IMR-90 (cell line): ENCODE results near the gene C19orf53. TPM values are rescaled to one million over a fixed set of nuclear protein-coding genes. Genes with fewer than 3 reads are reported as not detected.

ENCODE experiments used
- ATAC-seq: fragments of 200-7000 bp; cut with Tn5 transposase; 2 replicates; pipeline ENCODE4 v1.9.1; 2020; ENCODE audit warnings: low read depth, mild to moderate bottlenecking, moderate library complexity
- BruUV-seq: library from RNA; stranded (reverse); fragments of 400-500 nt; replicated peaks from 2 replicates; lab custom pipeline; 2021; lab: Mats Ljungman, UMichigan
- CTCF ChIA-PET: fragments of 300-600 bp; formaldehyde crosslinking; extraction: SDS; loops from one replicate; lab custom pipeline; 2021; ENCODE audit warnings: antibody characterized with exemption; lab: Yijun Ruan, JAX
- POLR2A ChIA-PET: fragments of 300-600 bp; sonication (Branson Sonifier 250); formaldehyde crosslinking; loops from one replicate; lab custom pipeline; 2022; ENCODE audit warnings: antibody characterized with exemption; ENCODE audit not compliant: unreplicated experiment; lab: Charles Lee
- DNase-seq: peaks from one replicate; pipeline ENCODE4 v3.0.0; 2013
- H2AFZ ChIP-seq: replicated peaks from 2 replicates; pipeline ENCODE3; 2013; ENCODE audit warnings: low read length, mild to moderate bottlenecking; ENCODE audit not compliant: poor library complexity
- H2AK5ac ChIP-seq: 2 replicates; pipeline ENCODE4 v1.6.1; 2013; ENCODE audit warnings: low read depth, low read length, inconsistent platforms
- H2AK9ac ChIP-seq: replicated peaks from 2 replicates; pipeline ENCODE3; 2013; ENCODE audit warnings: mild to moderate bottlenecking, low read depth, low read length, moderate library complexity; ENCODE audit not compliant: poor library complexity
- H2BK120ac ChIP-seq: 2 replicates; pipeline ENCODE4 v1.6.1; 2013; ENCODE audit warnings: low read depth, low read length, inconsistent platforms
- H2BK15ac ChIP-seq: 3 replicates; pipeline ENCODE4 v1.6.1; 2013; ENCODE audit warnings: low read depth, low read length, inconsistent platforms
- H2BK20ac ChIP-seq: 2 replicates; pipeline ENCODE4 v1.6.1; 2013; ENCODE audit warnings: low read depth, mild to moderate bottlenecking, inconsistent platforms, low read length, moderate library complexity
- H2BK5ac ChIP-seq: 2 replicates; pipeline ENCODE4 v1.6.1; 2013; ENCODE audit warnings: mild to moderate bottlenecking, low read depth, low read length, inconsistent platforms; ENCODE audit not compliant: poor library complexity, severe bottlenecking
- H3K14ac ChIP-seq: replicated peaks from 2 replicates; pipeline ENCODE4 v1.6.1; 2013; ENCODE audit warnings: low read depth, low read length, inconsistent platforms
- H3K18ac ChIP-seq: 2 replicates; pipeline ENCODE4 v1.6.1; 2013; ENCODE audit warnings: low read depth, low read length, control low read depth
- H3K23ac ChIP-seq: 2 replicates; pipeline ENCODE4 v1.6.1; 2013; ENCODE audit warnings: low read depth, low read length, inconsistent platforms
- H3K27ac ChIP-seq: 2 replicates; pipeline ENCODE4 v1.5.1; 2013; ENCODE audit warnings: mild to moderate bottlenecking, control low read depth, low read length; ENCODE audit not compliant: insufficient read depth
- H3K27me3 ChIP-seq: 2 replicates; pipeline ENCODE4 v1.6.1; 2013; ENCODE audit warnings: low read length; ENCODE audit not compliant: control insufficient read depth, insufficient read depth
- H3K36me3 ChIP-seq: 2 replicates; pipeline ENCODE4 v1.6.1; 2013; ENCODE audit warnings: low read length, mixed read lengths; ENCODE audit not compliant: control insufficient read depth, insufficient read depth
- H3K4ac ChIP-seq: 2 replicates; pipeline ENCODE4 v1.6.1; 2013; ENCODE audit warnings: low read depth, low read length, inconsistent platforms
- H3K4me1 ChIP-seq: 2 replicates; pipeline ENCODE4 v1.6.1; 2013; ENCODE audit warnings: low read length, mixed read lengths; ENCODE audit not compliant: control insufficient read depth, insufficient read depth
- H3K4me2 ChIP-seq: 2 replicates; pipeline ENCODE4 v1.6.1; 2013; ENCODE audit warnings: low read depth, mild to moderate bottlenecking, control low read depth, low read length, moderate library complexity
- H3K4me3 ChIP-seq: 2 replicates; pipeline ENCODE4 v1.5.1; 2013; ENCODE audit warnings: low read depth, mild to moderate bottlenecking, control low read depth, low read length, moderate library complexity; ENCODE audit not compliant: insufficient read depth
- H3K56ac ChIP-seq: 2 replicates; pipeline ENCODE4 v1.6.1; 2013; ENCODE audit warnings: low read length, inconsistent platforms; ENCODE audit not compliant: insufficient read depth; ENCODE audit errors: extremely low read depth
- H3K79me1 ChIP-seq, 2 experiments: 2 replicates each; pipeline ENCODE4 v1.6.1; 2013; ENCODE audit warnings: low read length in 2 of 2, inconsistent platforms in 1 of 2, low read depth in 1 of 2
- H3K9ac ChIP-seq: 2 replicates; pipeline ENCODE4 v1.6.1; 2013; ENCODE audit warnings: low read depth, low read length, control low read depth
- H3K9me1 ChIP-seq: 2 replicates; pipeline ENCODE4 v1.6.1; 2013; ENCODE audit warnings: low read length, inconsistent platforms; ENCODE audit not compliant: insufficient read depth
- H3K9me3 ChIP-seq: 2 replicates; pipeline ENCODE4 v1.6.1; 2013; ENCODE audit warnings: low read length; ENCODE audit not compliant: control insufficient read depth, insufficient read depth
- H4K20me1 ChIP-seq: 2 replicates; pipeline ENCODE4 v1.6.1; 2013; ENCODE audit warnings: low read length, inconsistent platforms; ENCODE audit not compliant: insufficient read depth
- H4K5ac ChIP-seq: 2 replicates; pipeline ENCODE4 v1.6.1; 2013; ENCODE audit warnings: mild to moderate bottlenecking, low read depth, low read length, control low read depth
- H4K8ac ChIP-seq, 2 experiments: 2 replicates each; pipeline ENCODE4 v1.6.1; 2013; ENCODE audit warnings: low read depth in 2 of 2, low read length in 2 of 2, control low read depth in 1 of 2, inconsistent platforms in 1 of 2
- H4K91ac ChIP-seq: 2 replicates; pipeline ENCODE4 v1.6.1; 2013; ENCODE audit warnings: low read depth, low read length, inconsistent platforms; ENCODE audit not compliant: insufficient read depth
- MXI1 ChIP-seq: IDR thresholded peaks from 2 replicates; pipeline ENCODE4 v1.6.1; 2012; ENCODE audit warnings: low read depth, mild to moderate bottlenecking, low read length, moderate library complexity, borderline replicate concordance
- RFX5 ChIP-seq: IDR thresholded peaks from 2 replicates; pipeline ENCODE4 v1.8.0; 2012; ENCODE audit warnings: low read depth, mild to moderate bottlenecking, low read length, moderate library complexity
- WGBS, 2 experiments: methylation state at CpG; one replicate each; pipeline versions ENCODE4 v1.1.5 to v1.1.7; 2013; ENCODE audit warnings: missing lambda C conversion rate in 2 of 2; ENCODE audit not compliant: insufficient read length in 1 of 2; ENCODE audit errors: extremely low coverage in 2 of 2; 5-methylcytosine and 5-hydroxymethylcytosine counted together
- dilution Hi-C: fragments of 300-500 bp; cut with HindIII; formaldehyde crosslinking; loops from one replicate; pipeline ENCODE4 v1.14.3; 2018; ENCODE audit warnings: low sequenced_read_pairs; ENCODE audit not compliant: unreplicated experiment
- in situ Hi-C: fragments of 300-500 bp; cut with MboI; formaldehyde crosslinking; loops from 3 replicates; pipeline ENCODE4 v1.14.3; 2019; ENCODE audit warnings: low sequenced_read_pairs, inconsistent platforms, mixed read lengths
- intact Hi-C: fragments of 100-400 bp; cut with micrococcal nuclease; formaldehyde crosslinking; loops from 2 replicates; pipeline ENCODE4 v1.10.0; 2022
- polyA plus RNA-seq, 3 experiments: library from polyadenylated mRNA; depleted of rRNA; stranded (reverse); fragments of >200 nt; gene quantifications; 2 replicates each; pipeline ENCODE4 v1.2.3, GENCODE V29; 2012; ENCODE audit warnings: low replicate concordance in 1 of 3
- total RNA-seq: library from RNA; depleted of rRNA; stranded (reverse); fragments of >200 nt; gene quantifications from 2 replicates; pipeline ENCODE4 v1.2.3, GENCODE V29; 2012
- TF ChIP-seq, protein P1 (sequence below): conservative IDR thresholded peaks from 2 replicates; pipeline ENCODE4 v1.5.1; 2012; ENCODE audit warnings: mild to moderate bottlenecking, low read depth, low read length, improper control_type of control experiment

C19orf53 gene
- total and polyA plus RNA-seq, 2 of the 4 experiments (the other 2 are of a cell fraction), result 61.3 to 290 TPM

DNA sequence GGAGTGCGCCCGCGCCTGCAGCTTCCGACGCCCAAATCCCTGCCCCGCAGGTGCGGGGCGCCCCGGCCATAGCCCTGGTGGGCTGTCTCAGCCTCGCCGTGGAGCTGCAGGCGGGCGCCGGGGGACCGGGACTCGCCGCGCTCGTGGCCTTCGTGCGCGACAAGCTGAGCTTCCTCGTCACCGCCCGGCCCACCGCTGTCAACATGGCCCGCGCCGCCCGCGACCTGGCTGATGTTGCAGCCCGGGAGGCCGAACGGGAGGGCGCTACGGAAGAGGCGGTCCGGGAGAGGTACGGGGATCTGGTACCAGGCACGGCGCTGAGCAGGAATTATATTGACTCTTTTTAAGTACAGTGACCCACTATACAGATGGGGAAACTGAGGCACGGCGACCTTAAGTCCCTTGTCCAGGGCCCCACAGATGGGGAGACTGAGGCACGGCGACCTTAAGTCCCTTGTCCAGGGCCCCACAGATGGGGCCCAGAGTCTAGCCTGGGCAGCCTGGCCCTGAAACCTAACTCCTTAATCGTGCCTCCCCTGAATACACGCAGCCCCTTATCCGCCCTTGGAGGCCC lies 9.3 kb upstream of the C19orf53 start:
- Histone ChIP-seq H3K9me3 (no peaks in the 10 kb centered on the region), H4K20me1 (0 out of 2 replicates have a peak, but pooled peaks cover 8% of the 10 kb centered on the region), H2AK9ac (peak overlapping the region; percentile 10), H2BK20ac (no peak overlapping the region), H3K23ac (peak overlapping the region; percentile 72), H3K27me3 (no peaks in the 10 kb centered on the region), H3K4me3 (peak overlapping the region; percentile 99), H4K8ac (peak overlapping the region in 1 of 2 experiments; percentile 48; a peak in 2 of 4 replicates), H3K27ac (peak overlapping the region; percentile 72), H3K4me1 (peaks cover 7% of the 10 kb centered on the region), H3K9me1 (no peaks in the 10 kb centered on the region; the same call in 1 of the 2 replicates), H2BK15ac (no peak overlapping the region), H3K14ac (peak overlapping the region; percentile 66), H4K91ac (peak overlapping the region; percentile 43; the same call in 1 of the 2 replicates), H2BK5ac (peak overlapping the region; percentile 17), H2AK5ac (peak overlapping the region; percentile 59), H3K36me3 (peaks cover 49% of the 10 kb centered on the region), H3K56ac (peak overlapping the region; percentile 26; the same call in 1 of the 2 replicates), H4K5ac (no peak overlapping the region), H2BK120ac (no peak overlapping the region), H2AFZ (peak overlapping the region; percentile 90), H3K9ac (peak overlapping the region; percentile 85), H3K18ac (no peak overlapping the region), H3K4ac (peak overlapping the region; percentile 64), H3K4me2 (peak overlapping the region; percentile 94), H3K79me1 (peaks cover 18 to 45% of the 10 kb centered on the region in 2 experiments)
- ChIA-PET POLR2A (interaction anchor here (1.1 kb wide), 1 partner anchor 10 kb away, joined by 6 read pairs; the partner anchor contains the start of gene C19orf53), CTCF (no interaction called here)
- no peak for TF ChIP-seq RFX5
- TF ChIP-seq MXI1, result peak; percentile 41; the same call in 1 of the 2 replicates
- TF ChIP-seq, protein P1, sequence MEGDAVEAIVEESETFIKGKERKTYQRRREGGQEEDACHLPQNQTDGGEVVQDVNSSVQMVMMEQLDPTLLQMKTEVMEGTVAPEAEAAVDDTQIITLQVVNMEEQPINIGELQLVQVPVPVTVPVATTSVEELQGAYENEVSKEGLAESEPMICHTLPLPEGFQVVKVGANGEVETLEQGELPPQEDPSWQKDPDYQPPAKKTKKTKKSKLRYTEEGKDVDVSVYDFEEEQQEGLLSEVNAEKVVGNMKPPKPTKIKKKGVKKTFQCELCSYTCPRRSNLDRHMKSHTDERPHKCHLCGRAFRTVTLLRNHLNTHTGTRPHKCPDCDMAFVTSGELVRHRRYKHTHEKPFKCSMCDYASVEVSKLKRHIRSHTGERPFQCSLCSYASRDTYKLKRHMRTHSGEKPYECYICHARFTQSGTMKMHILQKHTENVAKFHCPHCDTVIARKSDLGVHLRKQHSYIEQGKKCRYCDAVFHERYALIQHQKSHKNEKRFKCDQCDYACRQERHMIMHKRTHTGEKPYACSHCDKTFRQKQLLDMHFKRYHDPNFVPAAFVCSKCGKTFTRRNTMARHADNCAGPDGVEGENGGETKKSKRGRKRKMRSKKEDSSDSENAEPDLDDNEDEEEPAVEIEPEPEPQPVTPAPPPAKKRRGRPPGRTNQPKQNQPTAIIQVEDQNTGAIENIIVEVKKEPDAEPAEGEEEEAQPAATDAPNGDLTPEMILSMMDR, result no peak
- dilution Hi-C loops (no loop called here), in situ Hi-C loops (loop anchor here (25.0 kb wide), 1 partner anchor 322 kb away; the partner anchor contains the start of genes C19orf67 and SAMD1), intact Hi-C loops (no loop called here)
- DNase-seq (no peak), ATAC-seq (peak; percentile 62)
- no TSS peak for BruUV-seq
- WGBS, 2 experiments, result 2% methylated on average over 28 of the region's 48 CpGs; no CpG with 5 or more reads in 1 of the 2 experiments
